ENCODE data around the gene HOXC11.

- TF ChIP-seq, protein P1, sequence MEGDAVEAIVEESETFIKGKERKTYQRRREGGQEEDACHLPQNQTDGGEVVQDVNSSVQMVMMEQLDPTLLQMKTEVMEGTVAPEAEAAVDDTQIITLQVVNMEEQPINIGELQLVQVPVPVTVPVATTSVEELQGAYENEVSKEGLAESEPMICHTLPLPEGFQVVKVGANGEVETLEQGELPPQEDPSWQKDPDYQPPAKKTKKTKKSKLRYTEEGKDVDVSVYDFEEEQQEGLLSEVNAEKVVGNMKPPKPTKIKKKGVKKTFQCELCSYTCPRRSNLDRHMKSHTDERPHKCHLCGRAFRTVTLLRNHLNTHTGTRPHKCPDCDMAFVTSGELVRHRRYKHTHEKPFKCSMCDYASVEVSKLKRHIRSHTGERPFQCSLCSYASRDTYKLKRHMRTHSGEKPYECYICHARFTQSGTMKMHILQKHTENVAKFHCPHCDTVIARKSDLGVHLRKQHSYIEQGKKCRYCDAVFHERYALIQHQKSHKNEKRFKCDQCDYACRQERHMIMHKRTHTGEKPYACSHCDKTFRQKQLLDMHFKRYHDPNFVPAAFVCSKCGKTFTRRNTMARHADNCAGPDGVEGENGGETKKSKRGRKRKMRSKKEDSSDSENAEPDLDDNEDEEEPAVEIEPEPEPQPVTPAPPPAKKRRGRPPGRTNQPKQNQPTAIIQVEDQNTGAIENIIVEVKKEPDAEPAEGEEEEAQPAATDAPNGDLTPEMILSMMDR (conservative IDR thresholded peaks at IDR 0.05 in 1 of 2, IDR thresholded peaks at IDR 0.05 in 1 of 2; ENCODE audit: extremely low read depth in 1 of 2, insufficient read depth in 1 of 2, low read depth in 1 of 2, low read length in 2 of 2) = no peak
- TF ChIP-seq EZH2 (IDR thresholded peaks at IDR 0.05; ENCODE audit: borderline replicate concordance, low read length) = no peak
Measured at GRCh38 chr12:54026640-54027441, 53.9 kb downstream of the HOXC11 start.
